Measurements from ENCODE around the gene USP30.

Gene USP30

DNA sequence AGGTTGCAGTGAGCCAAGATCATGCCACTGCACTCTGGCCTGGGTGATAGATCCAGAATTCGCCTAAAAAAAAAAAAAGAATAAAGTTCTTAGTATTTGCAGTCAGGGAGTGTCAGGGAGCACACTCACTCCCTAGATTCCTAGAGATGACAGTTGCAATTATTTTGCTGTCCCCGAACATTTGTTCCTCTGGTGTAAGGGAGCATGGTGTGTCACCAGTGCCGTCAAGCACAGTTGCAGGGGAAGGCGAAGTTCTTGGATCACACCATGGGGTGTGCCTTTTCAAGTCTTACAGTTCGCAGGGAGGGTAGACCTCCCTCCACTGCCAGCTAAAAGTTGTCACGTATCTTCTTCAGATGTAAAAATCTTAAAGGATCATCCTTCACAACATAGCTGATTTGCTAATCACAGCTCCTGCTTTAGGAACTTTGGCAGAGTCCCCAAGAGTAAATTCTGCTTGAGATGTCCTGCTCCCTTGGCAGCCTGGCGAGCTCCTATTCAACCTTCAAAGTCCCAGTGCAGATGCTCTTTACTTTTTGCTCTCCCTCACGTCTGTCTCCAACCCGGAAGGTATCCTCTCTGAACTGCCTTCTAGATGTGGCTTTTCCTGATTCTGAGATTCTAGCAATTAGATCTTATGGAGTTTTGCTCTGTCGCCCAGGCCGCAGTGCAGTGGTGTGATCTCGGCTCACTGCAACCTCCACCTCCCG lies 75.3 kb downstream of the USP30 start:
- H3K27me3 ChIP-seq (ENCODE audit: insufficient read depth, low read length, poor library complexity), result no peaks in the 10 kb centered on the region
- no peak overlapping the region for H3K4me3 ChIP-seq (ENCODE audit: low read depth in 1 of 2, low read length in 2 of 2)
- H3K9me3 ChIP-seq (ENCODE audit: insufficient read depth, low read length, severe bottlenecking), result no peaks in the 10 kb centered on the region
- no peak for TF ChIP-seq EZH2 (IDR thresholded peaks at IDR 0.05; ENCODE audit: borderline replicate concordance, low read depth, low read length, severe bottlenecking)
- no peak for TF ChIP-seq CTCF (IDR thresholded peaks at IDR 0.05; ENCODE audit: borderline replicate concordance, extremely low read depth, low read length, poor library complexity, severe bottlenecking)
- no peak for DNase-seq
- no peaks in the 10 kb centered on the region for H3K79me2 ChIP-seq (ENCODE audit: insufficient read depth, low read length)
- no peaks in the 10 kb centered on the region; the same call in 1 of the 2 replicates for H4K20me1 ChIP-seq (ENCODE audit: insufficient read depth, low read length)
- no peak for ATAC-seq (ENCODE audit: insufficient read depth, low read depth)
- H2AFZ ChIP-seq (ENCODE audit: low read depth, low read length), result no peak overlapping the region
- no peak overlapping the region for H3K9ac ChIP-seq (ENCODE audit: low read depth, low read length)
- no peaks in the 10 kb centered on the region for H3K36me3 ChIP-seq (ENCODE audit: insufficient read depth, low read length)
- H3K4me1 ChIP-seq (ENCODE audit: insufficient read depth, low read length), result no peaks in the 10 kb centered on the region
- no peak overlapping the region for H3K4me2 ChIP-seq (ENCODE audit: insufficient read depth, low read length)
- no peak overlapping the region for H3K27ac ChIP-seq (ENCODE audit: low read length)

DNA sequence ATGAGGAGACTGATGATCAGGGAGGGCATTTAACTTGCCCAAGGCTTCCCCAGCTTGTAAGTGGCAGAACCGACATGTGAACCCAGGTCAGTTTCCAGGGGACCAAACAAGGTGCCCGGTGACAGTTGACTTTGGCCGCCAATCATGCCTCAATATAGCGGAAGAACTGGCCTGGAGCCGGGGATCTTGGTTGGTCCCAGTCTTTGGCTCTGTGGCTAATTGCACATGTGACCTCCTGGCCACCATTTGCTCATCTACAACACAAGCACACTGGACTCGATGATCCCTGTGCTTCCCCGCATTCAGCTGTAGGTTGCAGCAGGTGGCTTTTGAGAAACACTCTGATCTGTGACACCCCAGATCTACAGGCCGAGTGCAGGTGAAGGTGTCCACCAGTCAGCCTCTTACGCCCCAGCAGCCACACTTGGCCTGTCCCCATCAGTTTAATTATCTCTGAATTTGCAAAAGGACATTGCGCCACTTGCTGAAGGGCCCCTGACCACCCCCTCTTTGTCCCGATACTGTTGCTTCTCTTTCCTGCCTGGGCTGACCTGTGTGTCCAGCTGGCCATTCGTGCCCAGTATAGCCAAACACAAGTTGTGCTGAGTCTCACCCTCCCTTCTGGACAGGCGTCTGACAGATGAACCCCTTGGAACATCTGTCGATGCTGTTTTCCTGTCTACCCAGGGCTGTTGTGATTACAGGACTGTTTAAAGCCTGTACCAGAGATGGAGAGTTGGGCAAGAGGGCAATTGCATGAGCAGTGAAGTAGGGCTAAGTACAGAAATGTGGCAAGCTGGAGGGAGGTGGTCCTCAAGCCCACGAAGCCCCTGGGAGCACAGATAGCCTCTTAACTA lies 78.1 kb downstream of the USP30 start:
- Histone ChIP-seq H3K9ac (ENCODE audit: low read depth, low read length) (no peak overlapping the region), H3K27me3 (ENCODE audit: insufficient read depth, low read length, poor library complexity) (no peaks in the 10 kb centered on the region), H3K36me3 (ENCODE audit: insufficient read depth, low read length) (no peaks in the 10 kb centered on the region), H3K4me3 (ENCODE audit: low read depth in 1 of 2, low read length in 2 of 2) (no peak overlapping the region), H2AFZ (ENCODE audit: low read depth, low read length) (no peak overlapping the region), H3K9me3 (ENCODE audit: insufficient read depth, low read length, severe bottlenecking) (no peaks in the 10 kb centered on the region), H3K4me1 (ENCODE audit: insufficient read depth, low read length) (no peaks in the 10 kb centered on the region), H3K4me2 (ENCODE audit: insufficient read depth, low read length) (no peak overlapping the region), H4K20me1 (ENCODE audit: insufficient read depth, low read length) (no peaks in the 10 kb centered on the region; the same call in 1 of the 2 replicates), H3K27ac (ENCODE audit: low read length) (no peak overlapping the region), H3K79me2 (ENCODE audit: insufficient read depth, low read length) (no peaks in the 10 kb centered on the region)
- ATAC-seq (ENCODE audit: insufficient read depth, low read depth), result no peak
- no peak for DNase-seq
- TF ChIP-seq CTCF (IDR thresholded peaks at IDR 0.05; ENCODE audit: borderline replicate concordance, extremely low read depth, low read length, poor library complexity, severe bottlenecking) (no peak), EZH2 (IDR thresholded peaks at IDR 0.05; ENCODE audit: borderline replicate concordance, low read depth, low read length, severe bottlenecking) (no peak)

GRCh38 chr12:109131154-109132050 lies 79.0 kb downstream of the USP30 start:
- DNase-seq (no peak), ATAC-seq (ENCODE audit: insufficient read depth, low read depth) (no peak)
- Histone ChIP-seq H3K4me3 (ENCODE audit: low read depth in 1 of 2, low read length in 2 of 2) (no peak overlapping the region), H3K79me2 (ENCODE audit: insufficient read depth, low read length) (no peaks in the 10 kb centered on the region), H3K27me3 (ENCODE audit: insufficient read depth, low read length, poor library complexity) (no peaks in the 10 kb centered on the region), H2AFZ (ENCODE audit: low read depth, low read length) (no peak overlapping the region), H3K9ac (ENCODE audit: low read depth, low read length) (no peak overlapping the region), H3K4me1 (ENCODE audit: insufficient read depth, low read length) (no peaks in the 10 kb centered on the region), H3K36me3 (ENCODE audit: insufficient read depth, low read length) (no peaks in the 10 kb centered on the region), H3K4me2 (ENCODE audit: insufficient read depth, low read length) (no peak overlapping the region), H3K27ac (ENCODE audit: low read length) (no peak overlapping the region), H3K9me3 (ENCODE audit: insufficient read depth, low read length, severe bottlenecking) (no peaks in the 10 kb centered on the region), H4K20me1 (ENCODE audit: insufficient read depth, low read length) (no peaks in the 10 kb centered on the region; the same call in 1 of the 2 replicates)
- TF ChIP-seq CTCF (IDR thresholded peaks at IDR 0.05; ENCODE audit: borderline replicate concordance, extremely low read depth, low read length, poor library complexity, severe bottlenecking) (no peak), EZH2 (IDR thresholded peaks at IDR 0.05; ENCODE audit: borderline replicate concordance, low read depth, low read length, severe bottlenecking) (no peak)
